ENCODE data around the gene BAG1.

BAG1 gene

DNA sequence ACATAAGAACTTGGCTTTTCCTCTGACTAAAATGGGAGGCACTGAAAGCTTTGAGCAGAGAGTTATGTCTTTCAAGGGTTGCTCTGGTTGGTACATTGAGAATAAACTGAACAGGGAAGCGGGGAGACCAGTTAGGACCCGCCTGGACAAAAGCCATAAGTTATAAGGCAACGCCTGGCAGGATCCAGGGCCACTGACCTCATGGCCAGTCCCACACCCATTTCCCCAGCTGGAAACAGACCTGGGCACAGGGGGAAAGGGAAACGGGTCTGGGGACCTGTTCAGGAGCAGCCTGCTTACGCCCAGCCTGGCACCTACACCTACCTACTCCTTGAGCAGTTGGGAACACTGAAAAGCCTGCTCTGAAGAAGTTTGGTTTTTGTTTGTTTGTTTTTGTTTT lies 23.2 kb downstream of the BAG1 start:
- TF ChIP-seq, protein P1, sequence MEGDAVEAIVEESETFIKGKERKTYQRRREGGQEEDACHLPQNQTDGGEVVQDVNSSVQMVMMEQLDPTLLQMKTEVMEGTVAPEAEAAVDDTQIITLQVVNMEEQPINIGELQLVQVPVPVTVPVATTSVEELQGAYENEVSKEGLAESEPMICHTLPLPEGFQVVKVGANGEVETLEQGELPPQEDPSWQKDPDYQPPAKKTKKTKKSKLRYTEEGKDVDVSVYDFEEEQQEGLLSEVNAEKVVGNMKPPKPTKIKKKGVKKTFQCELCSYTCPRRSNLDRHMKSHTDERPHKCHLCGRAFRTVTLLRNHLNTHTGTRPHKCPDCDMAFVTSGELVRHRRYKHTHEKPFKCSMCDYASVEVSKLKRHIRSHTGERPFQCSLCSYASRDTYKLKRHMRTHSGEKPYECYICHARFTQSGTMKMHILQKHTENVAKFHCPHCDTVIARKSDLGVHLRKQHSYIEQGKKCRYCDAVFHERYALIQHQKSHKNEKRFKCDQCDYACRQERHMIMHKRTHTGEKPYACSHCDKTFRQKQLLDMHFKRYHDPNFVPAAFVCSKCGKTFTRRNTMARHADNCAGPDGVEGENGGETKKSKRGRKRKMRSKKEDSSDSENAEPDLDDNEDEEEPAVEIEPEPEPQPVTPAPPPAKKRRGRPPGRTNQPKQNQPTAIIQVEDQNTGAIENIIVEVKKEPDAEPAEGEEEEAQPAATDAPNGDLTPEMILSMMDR (conservative IDR thresholded peaks at IDR 0.05; ENCODE audit: control insufficient read depth, insufficient read depth, low read depth, low read length): no peak
- no peak for DNase-seq (ENCODE audit: low read depth)
- H3K4me3 ChIP-seq (ENCODE audit: control insufficient read depth, low read depth, low read length): no peak overlapping the region

DNA sequence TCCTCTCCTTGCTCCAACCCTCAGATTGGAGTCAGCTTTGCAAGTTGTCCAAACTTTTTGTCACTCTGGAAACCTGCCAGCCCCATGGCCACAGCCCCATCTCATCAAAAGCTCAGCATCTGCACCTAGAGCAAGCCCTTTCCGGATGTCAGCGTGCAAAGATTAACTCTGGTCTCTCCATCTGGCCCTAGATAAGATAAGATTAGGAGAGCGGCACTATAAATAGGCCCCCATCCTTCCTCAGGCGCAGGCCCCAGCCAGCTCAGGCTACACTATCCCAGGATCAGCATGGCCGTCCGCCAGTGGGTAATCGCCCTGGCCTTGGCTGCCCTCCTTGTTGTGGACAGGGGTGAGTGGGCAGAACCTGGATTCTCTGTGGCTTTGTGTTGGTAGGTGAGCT lies 24.6 kb downstream of the BAG1 start, which contains the start of gene SPINK4:
TSS of gene SPINK4 (plus strand) at position 247 of the 400 bp plus-strand sequence. CDS start at position 289, 42 bp downstream.
- TF ChIP-seq, protein P1 (conservative IDR thresholded peaks at IDR 0.05; ENCODE audit: control insufficient read depth, insufficient read depth, low read depth, low read length): no peak
- DNase-seq (ENCODE audit: low read depth): no peak
- no peak within 1 kb of the TSS for H3K4me3 ChIP-seq (ENCODE audit: control insufficient read depth, low read depth, low read length)

DNA sequence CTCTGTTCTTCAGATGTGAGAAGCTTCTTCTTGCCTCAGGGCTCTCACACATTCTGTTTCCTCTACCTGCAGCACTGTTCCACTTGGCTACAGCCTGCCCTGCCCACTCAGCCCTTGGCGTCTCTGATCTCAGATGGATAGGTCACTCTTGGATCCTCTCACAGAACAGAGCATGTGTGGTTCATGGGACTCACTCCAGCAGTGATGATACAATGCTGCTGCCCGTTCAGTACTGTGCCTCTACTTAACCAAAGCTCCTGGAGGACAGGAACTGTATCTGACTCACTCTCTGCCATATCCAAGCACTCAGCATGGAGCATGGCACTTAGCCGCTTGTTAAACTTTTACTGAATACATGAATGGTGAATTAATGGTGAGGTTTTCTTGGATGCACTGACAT lies 27.9 kb downstream of the BAG1 start:
- TF ChIP-seq, protein P1 (conservative IDR thresholded peaks at IDR 0.05; ENCODE audit: control insufficient read depth, insufficient read depth, low read depth, low read length): no peak
- peak; percentile 65 for DNase-seq (ENCODE audit: low read depth)
- no peak overlapping the region for H3K4me3 ChIP-seq (ENCODE audit: control insufficient read depth, low read depth, low read length)

DNA sequence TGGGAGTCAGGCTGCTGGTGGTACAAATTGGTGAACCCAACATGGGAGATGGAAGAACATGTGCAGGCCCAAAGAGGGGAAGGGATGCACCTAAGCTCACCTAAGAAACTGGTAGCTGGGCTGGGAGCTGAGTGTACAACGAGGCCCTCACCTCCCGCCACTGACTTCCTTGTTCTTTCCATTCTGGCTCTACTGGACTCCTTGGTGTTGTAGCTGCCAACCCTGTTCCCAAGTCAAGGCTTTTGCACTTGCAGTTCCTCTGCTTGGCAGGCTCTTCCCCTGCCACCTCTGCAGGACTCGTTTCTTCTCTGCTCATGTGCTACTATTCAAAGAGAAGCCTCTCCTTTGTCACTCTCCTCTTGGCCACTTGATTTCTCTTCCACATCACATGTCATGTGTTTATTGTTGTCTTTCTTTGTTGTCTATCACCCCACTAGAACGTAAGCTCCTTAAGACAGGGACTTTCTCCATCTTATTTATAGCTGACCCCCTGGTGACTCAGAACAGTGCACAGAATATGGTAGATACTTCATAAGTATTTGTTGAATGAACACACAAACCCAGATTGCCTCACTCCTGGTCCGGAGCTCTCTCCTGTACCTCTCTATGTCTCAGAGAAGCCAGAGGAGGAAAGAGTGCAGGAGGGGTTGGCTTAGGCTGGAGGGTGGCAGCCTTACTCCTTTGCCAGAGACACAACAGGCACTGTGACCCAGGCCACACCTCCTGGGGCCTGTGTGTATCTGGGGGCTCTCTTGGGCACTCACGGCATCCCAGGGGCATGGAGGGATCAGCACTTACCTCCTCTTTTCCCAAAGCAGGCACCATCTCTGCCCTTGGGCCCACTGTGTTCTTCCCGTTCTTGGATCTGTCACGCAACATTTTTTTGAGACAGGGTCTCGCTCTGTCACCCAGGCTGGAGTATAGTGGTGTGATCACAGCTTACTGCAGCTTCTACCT lies 29.7 kb downstream of the BAG1 start:
- TF ChIP-seq, protein P1 (conservative IDR thresholded peaks at IDR 0.05; ENCODE audit: control insufficient read depth, insufficient read depth, low read depth, low read length): no peak
- no peak overlapping the region for H3K4me3 ChIP-seq (ENCODE audit: control insufficient read depth, low read depth, low read length)
- DNase-seq (ENCODE audit: low read depth): peak; percentile 63

DNA sequence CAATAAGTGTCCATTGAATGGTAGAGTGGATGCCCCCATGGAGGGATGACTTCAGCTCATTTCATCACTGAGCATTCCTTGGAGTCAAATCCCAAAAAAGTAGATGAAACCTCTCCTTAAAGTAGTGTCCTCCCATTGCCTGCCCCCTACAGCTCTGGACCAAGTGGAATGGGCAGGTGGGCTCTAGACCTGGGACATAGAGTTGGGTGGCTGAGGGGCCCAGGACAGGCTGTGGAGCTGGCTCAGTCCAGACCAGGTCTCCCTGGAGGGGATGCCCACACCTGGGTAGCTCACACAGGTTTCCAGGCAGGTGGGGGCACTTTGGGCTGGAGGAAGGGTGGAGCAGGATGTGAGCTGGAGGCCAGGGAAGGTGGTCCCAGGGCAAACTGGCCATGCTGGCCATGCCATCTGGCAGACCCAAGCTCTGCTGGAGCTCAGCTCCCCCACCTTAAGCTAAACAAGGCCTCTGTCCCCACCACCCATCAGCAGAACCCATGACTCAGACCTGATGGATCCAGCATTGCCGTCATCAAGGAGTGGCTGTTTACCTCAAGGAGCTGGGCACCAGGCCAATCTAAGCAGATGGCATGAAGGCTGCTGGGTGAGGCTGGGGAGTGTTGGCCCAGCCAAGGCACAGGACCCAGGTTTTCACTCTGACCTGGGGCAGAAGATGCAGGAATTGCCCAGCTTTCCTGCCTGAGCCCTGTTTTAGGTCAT lies 30.7 kb downstream of the BAG1 start:
- TF ChIP-seq, protein P1 (conservative IDR thresholded peaks at IDR 0.05; ENCODE audit: control insufficient read depth, insufficient read depth, low read depth, low read length): no peak
- H3K4me3 ChIP-seq (ENCODE audit: control insufficient read depth, low read depth, low read length): no peak overlapping the region
- peak; percentile 98 for DNase-seq (ENCODE audit: low read depth)

DNA sequence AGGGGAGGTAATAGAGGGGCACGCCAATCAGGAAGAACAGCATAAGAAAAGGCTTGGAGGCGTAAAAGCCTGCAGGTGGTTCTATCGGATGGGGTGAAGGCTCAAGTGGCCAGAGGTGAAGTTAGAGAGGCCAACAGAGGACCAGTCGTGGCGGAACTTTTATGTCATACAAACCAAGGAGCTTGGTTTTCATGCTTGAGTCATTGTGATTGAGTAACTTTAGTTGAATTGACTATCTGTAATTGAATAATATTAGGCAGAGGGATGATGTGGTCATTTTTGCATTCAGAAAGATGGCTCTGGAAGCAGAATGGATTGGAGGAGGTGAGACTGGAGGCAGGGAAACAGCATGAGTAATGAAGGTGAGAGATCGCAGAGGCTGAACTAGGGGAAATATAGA lies 31.7 kb downstream of the BAG1 start:
- H3K4me3 ChIP-seq (ENCODE audit: control insufficient read depth, low read depth, low read length): no peak overlapping the region
- DNase-seq (ENCODE audit: low read depth): peak; percentile 46
- TF ChIP-seq, protein P1 (conservative IDR thresholded peaks at IDR 0.05; ENCODE audit: control insufficient read depth, insufficient read depth, low read depth, low read length): no peak
